ENCODE data around the gene LEFTY1.
A peak's percentile ranks its signal among the peaks of the same experiment; 100 is the strongest.
"Not testable (repeated sequence)": the region's sequence is repeated elsewhere in the genome, so short reads cannot be mapped to it uniquely, and the experiment has no call there.

Gene LEFTY1

DNA sequence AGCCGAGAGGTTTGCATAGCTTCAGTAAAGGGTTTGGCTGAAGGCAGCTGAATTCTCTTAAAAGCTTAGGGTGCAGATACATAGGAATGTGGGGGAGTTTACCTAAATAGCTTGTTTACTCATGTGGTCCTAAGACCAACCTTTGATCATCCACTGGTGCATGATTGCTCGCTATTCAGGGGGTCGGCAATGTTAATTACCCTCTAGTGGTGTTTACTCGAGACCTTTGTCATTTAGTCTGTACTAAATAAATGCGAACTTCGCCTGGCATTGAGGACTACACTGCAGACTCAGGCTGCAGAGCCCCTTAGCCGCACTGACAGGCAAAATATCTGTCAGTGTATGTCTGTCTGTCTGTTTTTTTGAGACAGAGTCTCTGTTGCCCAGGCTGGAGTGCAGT is 38.6 kb downstream of the LEFTY1 start:
- no peak for DNase-seq

DNA sequence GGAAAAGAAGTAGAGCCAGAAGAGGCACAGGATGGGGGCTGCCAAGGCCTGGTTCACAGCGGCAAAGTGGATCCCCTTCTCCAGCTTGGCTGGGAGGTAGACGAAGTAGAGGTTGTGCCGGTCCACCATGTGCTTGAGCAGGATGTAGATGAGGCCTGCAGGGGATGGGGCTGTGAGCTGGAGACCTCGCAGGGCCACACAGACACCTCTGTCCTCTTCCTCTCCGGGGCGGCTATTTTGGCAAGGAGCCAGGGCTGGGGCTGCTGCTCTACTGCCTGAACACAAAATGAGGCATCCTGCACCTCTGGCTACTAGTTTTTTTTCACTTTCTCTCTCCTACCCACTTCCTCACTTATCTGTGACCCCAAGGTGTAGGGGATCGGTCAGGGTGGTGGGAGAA is 39.0 kb downstream of the LEFTY1 start:
- peak in 11 of 56 donors; percentile 5 to 73 (median 30) for DNase-seq

DNA sequence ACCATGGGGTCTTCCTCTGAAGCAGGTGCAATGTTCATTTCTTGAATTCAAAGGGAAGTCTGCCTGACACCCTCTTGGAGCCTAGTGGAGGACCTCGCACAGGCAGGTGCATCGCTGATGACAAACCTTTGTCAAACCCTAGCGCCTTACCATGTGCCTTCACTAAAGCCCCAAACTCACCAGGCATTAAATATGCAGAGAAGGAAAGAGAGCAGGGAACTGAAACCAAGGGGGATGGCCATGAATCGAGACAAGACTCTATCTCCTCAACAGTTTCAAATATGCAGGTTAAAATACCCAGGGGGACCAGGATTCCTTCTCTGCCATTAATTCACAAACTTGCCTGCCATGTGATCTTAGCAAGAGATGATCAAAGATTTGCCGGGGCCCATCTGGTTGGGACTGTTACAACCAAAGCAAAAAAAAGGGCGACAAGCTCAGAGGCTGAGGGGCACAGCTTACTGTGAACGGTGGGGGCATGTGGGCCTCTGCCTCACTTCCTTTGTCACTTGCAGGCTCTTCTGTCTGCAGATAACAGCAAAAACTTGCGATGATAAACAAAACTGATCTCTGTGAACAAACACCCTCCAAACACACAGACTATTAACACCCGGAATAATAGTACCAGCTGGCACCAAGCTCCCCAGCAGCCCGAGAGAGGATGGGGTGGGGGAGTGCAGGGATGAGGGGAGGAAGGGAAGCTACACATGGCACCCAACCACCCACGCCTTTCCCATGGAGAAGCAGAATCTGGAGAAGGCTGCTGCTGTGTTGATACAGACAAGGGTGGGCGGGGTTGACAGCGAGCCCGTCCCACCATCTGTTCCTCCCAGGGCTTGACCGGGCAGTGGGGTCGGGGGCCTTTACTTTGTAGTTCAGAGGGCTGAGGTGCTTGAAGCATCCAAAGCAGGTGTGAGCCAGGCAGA is 40.7 kb downstream of the LEFTY1 start:
- DNase-seq: peak in 48 of 56 donors; percentile 28 to 87 (median 63)

DNA sequence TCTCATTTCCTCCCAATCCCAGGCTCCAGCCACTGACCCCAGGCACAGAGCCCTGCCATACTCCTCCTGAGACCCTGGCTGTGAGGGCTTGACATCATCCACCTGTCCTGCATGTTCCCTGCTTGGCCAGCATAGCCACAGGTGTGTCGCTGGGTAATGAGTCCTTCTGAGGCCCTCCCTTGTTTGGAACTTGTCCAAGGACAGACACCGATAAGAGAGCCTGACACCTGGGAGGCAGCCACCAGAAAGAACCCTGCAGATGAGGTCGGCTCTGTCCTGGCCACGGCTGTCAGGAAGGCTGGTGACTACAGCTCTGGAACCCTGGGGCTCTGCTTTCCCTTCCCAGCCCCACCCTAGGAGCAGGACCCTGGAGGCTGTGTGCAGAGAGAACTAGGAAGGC is 41.3 kb downstream of the LEFTY1 start:
- no peak for DNase-seq

DNA sequence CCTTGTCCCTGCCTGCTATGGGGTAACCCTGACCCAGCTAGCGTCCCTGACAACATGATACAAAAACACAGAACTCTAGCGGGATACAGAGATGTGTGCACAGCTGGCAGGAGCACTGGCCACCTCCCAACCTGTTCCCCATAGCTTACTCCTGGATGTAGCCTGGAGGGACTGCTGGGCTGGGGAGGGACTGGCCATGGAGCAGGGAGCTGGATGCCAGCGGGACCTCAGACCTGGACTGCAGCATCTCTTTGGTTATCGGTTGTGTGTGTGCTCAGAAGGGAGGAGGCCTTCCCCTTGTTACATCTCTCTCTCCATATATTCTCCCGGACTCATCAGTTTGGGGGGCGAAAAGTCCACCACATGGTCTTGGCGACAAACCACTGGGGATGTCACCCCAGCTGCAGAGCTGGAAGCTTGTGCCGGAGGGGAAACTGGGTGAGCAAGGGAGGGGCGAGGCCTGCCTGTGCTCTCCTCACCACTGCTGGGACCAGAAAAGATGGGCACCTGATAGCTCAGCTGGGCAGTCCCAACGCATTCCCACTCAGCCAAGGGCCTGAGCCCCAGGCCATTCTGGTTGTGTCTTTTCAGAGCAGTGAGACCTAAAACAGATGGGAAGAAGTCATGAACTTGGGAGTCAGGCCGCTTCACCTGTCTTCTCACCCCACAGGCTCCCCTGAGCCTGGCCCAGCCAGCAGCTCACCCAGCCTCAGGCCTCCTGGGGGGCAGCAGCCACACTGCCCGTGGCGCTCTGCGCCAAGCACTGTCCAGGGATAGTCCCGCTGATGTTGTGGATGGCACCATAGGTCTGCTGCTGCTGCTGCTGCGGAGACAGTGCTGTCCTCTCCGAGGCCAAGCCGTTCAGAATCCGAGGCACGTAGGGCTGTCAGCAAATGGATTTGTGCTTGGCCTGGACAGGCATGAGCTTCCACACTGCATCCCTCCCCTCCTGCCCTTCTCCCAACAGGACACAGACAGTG is 42.3 kb downstream of the LEFTY1 start:
- DNase-seq: peak in 2 of 56 donors; percentile 45 to 47

DNA sequence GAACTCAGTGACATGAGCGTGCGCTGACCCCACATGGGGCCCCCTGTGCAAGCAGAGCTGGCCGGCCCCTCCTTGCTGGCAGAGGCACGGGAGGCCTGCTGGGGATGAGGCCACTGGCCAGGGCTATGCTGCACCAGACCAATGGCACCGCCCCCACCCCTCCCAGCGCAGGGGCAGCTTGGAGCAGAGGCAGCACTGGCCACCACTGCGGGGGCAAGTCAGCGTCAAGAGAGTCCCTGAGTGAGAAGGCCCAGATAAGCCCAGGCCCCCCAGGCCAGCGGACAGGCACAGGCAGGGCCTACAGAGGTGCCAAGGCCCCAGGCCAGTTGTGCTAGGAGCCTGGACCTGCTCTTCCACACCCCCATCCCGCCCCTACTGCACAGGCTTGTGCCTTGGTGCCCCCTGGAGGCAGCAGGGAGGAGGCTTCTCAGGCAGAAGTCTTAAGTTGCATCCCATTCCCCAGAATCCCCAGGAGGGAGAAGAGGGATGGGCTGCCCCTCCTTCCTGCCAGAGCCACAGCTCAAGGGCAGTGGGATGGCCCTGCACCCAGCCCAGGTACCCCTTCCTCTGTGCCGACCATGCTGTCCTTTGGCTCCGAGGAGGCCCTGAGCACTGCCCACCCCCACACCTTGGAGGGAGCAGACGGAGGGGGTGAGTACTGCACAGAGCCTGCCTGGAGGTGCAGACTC is 43.2 kb downstream of the LEFTY1 start:
- DNase-seq: peak in 27 of 56 donors; percentile 10 to 67 (median 42)

DNA sequence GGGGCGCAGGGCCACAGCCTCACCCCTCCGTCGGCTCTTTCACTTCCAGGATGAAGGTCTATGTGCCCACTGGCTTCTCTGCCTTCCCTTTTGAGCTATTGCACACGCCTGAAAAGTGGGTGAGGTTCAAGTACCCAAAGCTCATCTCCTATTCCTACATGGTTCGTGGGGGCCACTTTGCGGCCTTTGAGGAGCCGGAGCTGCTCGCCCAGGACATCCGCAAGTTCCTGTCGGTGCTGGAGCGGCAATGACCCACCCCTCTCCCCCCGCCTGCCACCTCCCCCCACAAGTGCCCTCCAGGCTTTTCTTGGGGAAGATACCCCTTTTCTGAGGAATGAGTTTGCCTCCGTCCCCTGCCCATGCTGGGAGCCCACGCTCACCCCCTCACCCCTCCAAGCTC is 43.8 kb downstream of the LEFTY1 start:
- no peak for DNase-seq

DNA sequence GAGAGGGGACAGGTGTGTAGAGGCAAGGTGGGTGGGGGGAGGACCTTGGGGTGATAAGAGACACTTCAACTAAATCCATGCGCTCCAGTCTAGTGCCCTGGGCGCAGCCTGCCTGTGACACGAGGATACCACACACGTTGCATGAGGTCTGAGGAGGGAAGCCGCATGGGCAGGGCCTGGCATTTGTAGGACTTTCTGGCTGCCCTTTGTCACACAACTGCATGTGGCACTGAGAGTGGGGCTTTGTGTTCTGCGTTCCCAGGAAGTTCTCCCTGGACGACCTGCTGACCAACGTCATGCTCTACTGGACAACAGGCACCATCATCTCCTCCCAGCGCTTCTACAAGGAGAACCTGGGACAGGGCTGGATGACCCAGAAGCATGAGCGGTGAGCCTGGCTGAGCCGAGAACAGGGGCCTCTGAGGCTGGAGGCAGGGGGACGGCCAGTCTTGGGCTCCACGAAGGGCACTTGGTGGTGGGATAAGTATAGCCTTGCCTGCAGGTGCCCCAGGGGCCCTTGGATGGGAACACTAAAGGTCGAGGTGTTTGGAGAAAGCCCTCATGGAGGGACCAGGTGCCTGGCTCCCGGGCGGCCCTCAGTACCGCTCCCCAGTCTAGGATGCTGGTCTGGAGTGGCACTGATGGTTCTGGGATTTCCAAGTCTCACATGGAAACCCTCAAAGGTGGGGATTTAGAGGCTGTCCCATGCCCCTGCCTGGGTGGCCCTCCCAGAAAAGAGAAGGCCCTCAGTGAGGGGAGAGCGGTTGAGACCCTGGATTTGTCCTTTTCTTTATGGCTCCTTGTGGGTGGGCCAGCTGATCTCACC is 44.5 kb downstream of the LEFTY1 start:
- DNase-seq: peak in 5 of 56 donors; percentile 21 to 35 (median 33)

DNA sequence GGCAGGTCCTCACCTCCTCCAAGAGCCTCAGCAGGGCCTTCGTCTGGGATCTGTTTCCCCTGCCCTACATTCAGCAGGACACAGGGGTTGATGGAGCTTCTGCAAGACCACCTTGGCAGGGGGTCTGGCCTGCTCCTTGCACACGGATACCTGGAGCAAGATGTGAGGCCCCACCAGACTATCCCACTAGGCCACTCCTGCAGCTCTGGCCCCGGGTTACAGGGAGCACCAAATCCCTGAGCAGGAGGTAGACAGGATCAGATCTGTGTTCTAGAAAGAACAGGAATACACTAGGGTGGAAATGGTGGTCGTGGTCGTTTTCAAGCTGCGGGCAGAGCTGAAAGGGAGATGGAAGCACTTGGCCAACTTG is 45.5 kb downstream of the LEFTY1 start:
- DNase-seq: no peak

DNA sequence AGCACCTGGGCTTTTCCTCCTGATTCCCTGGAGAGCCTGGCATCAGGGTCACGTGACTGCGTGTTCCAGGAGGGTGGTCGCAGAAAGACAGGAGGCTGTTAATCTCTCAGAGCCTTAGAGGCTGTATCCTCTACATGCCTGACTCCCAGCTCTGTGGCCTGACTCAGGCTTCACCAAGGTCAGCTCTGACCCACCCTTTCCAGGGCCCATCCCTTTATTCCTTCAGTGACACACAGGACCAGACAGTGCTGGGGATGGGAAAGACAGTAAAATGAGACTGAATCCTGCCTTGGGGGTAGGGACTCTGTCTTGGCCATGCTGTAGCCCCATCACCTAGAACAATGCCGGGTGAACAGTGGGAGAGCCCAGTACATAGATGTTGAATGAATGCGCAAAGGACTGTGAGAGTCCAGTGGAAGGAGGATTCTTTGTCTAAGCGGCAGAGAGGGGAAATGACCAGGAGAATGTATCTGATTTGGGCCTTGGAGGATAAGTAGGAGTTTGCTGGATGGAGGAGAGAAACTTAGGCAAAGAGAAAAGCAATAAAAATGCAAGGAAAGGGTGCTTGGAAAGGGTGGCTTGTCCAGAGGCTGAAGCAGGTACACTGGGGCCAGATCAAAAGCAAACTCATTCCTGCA is 46.0 kb downstream of the LEFTY1 start:
- DNase-seq: no peak

DNA sequence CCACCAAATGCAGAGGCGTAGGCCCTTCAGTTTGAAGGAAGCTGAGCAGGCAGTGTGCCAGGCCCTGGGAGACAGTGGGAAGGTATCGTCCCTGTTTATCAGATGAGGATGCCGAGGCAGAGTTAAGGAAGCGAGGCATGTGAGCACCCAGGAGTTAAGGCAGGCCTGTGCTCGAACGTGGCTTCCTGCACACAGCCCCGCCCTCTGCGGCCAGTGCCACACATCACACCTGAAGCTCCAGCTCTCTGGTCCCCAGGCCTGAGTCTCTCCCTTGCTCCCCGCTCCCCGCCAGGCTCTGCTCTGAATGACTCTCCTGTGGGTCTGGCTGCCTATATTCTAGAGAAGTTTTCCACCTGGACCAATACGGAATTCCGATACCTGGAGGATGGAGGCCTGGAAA is 46.9 kb downstream of the LEFTY1 start:
- DNase-seq: peak in 1 of 56 donors; percentile 31

DNA sequence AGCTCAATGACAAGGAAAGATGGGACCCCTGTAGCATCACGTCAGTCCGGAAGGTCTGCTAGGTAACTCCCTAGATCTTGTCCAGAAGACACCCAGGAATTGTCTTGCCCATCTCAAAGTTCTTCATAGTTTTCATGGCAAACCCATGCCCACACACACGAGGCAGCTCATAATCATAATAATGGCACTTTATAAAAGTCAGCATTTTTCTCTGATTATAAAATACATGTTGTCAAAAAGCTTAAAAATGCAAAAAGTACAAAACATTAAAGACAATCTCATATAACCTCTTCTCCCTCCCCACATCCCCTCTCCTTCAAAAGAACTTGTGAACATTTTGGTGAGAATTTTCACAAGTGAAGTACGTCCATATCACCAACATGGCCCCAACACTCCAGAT is 48.2 kb downstream of the LEFTY1 start:
- no peak for DNase-seq

DNA sequence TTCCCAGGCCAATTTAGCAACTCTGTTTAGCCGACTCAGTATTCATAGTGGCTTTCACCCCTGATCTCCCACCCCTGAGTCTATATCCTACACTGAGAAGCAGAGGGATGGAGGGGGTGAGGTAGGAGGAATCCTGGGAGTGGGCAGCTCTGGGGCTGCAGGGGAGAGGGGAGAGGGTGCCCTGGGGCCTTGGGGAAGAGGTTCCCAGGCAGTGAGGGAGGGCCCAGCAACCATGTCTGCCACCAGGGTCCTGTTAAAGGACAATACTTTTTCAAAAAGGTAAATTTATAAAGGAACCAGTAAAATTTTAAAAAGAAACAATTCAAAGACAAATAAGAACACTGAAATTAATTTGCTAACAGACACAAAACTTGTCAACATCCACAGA is 48.7 kb downstream of the LEFTY1 start:
- no peak for DNase-seq

DNA sequence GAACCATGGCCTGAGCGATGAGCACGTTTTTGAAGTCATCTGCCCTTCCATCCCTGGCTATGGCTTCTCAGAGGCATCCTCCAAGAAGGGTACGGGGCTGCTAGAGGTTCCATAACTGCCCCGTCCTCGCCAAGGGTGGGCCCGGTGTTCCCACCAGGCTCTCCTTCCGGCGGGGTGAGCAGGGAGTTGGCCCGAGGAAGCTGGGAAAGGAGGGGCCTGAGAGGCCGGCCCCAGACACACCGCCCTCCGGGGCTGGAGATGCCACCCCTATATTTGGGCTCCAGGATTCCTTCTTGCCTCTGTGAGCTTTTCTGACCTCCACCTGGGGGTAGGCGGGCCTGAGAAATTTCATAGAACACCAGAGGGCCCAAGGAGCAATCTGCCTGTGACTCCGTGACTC is 50.2 kb downstream of the LEFTY1 start:
- no peak for DNase-seq

DNA sequence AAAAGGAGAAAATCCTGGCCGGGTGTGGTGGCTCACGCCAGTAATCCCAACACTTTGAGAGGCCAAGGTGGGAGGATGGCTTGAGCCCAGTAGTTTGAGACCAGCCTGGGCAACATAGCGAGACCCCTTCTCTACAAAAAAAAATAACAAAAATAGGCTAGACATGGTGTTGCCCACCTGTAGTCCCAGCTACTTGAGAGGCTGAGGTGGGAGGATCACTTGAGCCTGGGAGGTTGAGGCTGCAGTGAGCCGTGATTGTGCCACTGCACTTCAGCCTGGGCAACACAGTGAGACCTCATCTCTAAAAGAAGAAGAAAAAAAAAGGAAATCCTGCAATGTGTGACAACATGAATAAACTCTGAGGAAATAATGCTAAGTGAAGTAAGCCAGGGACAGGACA is 52.6 kb downstream of the LEFTY1 start:
- not testable (repeated sequence) for DNase-seq

Measured in amygdala (tissue), 56 donors.